Renal cortex interstitium (tissue), 11 donors: ENCODE measurements around the gene UBE2B. TPM values are rescaled to one million over a fixed set of nuclear protein-coding genes. Genes with fewer than 3 reads are reported as not detected.
A peak's percentile ranks its signal among the peaks of the same experiment; 100 is the strongest.
"Not testable (repeated sequence)": the region's sequence is repeated elsewhere in the genome, so short reads cannot be mapped to it uniquely, and the experiment has no call there.

ENCODE experiments used
- DNase-seq, 11 donors: peaks; one replicate each; pipeline ENCODE4 v3.0.0-alpha.2; 2013; ENCODE audit warnings: low read depth in 9 of 11, low spot score in 4 of 11; ENCODE audit errors: extremely low read depth in 1 of 11
- polyA plus RNA-seq, 3 donors: library from polyadenylated mRNA; unstranded; fragments of 120-200 nt; gene quantifications; one replicate each; pipeline ENCODE4 v1.2.1, GENCODE V29; 2013; ENCODE audit not compliant: insufficient read length in 3 of 3

Gene UBE2B
- polyA plus RNA-seq, 3 donors = 111 to 143 (median 138) TPM

DNA sequence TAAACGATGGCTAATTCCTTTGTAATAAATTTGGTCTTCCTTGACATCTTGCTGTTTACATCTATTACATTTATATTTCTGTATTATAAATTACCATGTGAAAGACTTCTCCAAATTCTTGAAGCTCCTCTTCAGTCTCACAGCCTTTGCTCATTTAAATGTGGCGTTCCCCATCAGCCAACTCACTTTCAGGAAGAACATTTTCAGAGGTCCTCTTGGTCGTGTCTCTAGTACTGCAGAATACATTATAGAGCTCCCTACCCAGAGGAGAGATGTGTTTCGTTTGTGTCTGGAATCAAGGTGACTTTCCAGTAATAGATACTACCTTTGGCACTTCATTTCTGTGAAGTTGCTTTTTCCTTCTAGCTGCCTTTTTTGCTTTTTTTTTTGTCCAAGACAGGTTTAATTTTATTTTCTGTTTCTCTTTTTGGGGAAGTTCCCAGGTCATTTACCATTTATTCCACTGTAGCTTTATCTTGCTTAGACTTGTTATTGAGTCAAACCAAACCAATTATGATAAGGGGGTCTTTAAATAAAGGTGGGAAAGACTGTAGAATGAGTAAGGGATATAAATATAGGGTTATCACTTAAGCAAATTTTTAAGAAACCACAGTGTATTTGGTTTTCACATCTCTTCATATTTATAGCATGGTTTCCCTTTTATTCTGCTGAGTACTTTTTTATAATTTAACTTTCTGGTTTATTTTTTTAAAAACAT, 12.8 kb downstream of the UBE2B start:
- DNase-seq = no peak

DNA sequence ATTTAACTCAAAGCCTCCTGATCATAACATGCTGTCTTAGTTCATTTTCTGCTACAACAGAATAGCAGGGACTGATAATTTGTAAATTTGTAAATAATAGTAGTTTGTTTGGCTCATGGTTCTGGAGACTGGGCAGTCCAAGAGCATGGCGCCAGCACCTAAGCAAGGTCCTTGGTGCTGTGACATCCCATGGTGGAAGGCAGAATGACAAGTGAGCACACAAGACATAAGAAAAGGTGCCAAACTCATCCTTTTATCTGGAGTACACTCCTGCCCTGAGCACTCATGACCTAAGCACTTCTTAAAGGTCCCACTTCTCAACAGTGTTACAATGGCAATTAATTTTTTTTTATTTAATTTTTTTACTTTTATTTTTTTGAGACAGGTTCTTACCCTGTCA, 16.1 kb downstream of the UBE2B start:
- no peak for DNase-seq

DNA sequence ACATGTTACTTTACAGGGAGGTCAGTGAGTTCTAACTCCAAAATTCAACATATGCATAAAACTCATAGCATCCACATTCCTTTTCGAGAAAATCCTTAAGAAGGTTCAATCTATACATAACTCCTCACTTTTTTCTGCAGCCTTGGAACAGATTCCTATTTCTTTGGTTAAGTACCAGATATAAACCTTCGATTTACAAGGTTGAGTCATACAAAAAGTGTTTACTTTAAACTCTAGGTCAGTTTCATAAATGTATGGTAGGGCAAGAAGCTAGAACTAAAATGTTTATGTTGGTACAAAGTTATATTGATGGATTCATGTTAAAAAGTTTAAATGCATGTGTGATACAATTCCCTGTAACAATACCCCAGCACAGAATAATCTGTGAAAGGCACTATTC, 20.9 kb downstream of the UBE2B start:
- no peak for DNase-seq

DNA sequence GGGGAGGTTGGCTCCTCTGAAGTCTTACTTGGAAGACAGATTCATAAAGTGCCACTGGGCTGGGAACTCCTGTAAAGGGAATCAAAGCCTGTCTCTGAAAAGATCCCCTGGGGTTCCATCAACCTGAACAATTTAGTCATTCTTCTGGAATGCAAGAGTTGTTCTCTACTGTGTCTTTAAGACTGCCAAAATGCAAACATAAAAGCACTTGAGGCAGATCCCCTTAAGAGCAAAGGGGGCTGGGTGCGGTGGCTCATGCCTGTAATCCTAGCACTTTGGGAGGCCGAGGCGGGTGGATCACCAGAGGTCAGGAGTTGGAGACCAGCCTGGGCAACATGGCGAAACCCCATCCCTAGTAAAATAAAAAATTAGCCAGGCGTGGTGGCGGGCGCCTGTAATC, 23.6 kb downstream of the UBE2B start:
- no peak for DNase-seq

DNA sequence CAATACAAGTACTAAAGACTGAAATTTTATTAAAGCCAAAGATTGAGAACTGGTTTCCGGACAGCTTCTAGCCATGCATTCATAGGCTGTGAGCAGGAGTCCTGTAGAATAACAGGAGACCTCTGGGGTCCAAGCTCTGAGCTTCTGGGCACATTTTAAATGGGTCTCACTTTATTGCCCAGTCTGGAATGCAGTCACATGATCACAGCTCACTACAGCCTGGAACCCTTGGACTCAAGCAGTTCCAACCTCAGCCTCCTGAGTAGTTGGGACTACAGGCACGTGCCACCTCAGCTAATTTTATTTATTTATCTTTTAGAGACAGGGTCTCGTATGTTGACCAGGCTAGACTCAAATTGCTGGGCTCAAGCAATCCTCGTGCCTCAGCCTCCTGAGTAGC, 24.9 kb downstream of the UBE2B start:
- no peak for DNase-seq

DNA sequence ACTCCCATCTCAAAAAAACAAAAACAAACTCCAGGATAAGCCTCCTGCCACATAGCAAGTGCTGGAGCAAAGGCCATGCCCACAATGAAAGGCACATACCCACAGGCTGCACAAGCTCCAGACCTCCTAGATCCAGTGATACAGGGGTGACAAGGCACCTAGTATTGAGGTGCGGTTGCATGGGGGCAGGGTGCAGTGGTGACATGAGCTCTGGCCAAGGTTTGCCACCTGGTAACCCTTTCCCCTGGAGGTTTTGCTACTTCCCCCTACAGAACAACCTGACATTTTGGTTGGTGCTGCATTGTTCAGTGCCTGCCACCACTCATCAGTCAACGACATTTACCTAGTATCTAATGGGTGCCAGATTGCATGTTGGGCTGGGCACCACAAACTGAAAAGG, 25.8 kb downstream of the UBE2B start:
- DNase-seq = no peak

DNA sequence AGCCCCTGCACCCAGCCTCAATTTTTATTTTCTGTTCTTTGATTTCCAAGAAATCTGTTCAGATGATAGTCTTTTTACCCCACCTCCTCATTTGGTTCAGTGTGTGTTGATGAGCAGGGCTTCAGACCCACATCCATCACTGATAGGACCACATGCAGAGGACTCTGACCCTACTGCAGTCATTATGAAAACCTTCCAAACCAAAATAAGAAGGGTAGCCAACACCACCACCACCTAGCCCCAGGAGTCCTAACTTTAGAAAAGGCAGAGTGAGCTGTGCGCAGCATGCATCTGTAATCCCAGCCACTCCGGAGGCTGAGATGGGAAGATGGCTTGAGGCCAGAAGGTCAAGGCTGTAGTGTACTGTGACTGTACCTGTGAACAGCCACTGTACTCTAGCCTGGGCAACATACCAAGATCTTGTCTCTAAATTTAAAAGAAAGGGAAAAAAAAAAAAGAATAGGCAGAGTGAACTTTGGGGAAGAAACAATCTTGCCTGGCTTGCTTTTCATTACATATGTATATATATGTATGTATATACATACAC, 27.3 kb downstream of the UBE2B start:
- DNase-seq = no peak

DNA sequence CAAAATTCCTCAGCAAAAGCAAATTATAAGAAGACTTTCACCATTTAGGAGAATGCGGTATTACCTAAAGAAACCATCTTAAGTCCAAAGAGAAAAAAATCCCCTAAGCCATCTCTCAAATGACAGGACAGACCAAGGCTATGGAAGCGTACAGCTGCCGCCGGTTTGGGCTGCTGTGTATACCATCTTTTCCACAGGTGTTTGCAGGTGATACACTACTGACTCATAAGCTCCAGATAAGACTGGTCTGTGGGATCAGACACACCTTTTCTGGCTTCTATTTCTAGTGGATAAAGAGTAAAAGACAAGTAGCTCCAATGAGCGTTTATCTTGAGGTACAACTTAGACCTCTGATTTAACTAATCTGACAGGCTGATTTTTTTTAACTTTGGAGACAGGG, 32.6 kb downstream of the UBE2B start:
- no peak for DNase-seq

DNA sequence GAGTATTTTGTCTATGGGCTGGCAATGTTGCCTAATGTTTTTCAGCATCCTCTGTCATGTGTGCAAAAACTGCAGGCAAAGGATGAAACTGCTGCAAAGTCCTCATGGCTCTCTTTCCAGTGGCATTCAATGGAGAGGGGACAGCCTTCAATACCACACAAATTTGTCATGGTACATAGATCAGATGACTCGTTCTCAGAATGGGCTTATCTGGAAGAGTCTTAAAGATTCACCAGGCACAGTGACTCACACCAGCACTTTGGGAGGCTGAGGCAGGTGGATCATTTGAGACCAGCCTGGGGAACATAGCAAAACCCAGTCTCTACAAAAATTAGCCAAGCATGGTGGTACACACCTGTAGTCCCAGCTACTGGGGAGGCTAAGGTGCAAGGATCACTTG, 35.0 kb downstream of the UBE2B start:
- DNase-seq = no peak

DNA sequence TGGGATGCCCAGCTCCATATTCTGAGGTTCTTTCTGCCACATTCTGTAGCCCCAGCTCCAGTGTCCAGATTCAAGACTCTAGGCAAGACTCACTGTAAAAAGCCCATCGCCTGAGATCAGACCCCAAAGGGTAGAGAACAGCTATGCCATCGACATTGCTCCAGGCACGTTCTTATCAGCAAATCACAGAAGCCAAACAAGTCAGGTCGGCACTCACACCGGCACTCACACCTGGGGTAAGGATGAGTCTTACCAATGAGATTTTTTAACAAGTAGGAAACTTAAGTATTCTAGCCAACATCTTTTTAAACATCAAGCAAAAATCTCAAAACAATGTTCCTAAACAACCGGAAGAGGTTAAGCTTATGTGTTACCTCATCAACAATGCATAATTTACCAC, 38.0 kb downstream of the UBE2B start:
- no peak for DNase-seq

DNA sequence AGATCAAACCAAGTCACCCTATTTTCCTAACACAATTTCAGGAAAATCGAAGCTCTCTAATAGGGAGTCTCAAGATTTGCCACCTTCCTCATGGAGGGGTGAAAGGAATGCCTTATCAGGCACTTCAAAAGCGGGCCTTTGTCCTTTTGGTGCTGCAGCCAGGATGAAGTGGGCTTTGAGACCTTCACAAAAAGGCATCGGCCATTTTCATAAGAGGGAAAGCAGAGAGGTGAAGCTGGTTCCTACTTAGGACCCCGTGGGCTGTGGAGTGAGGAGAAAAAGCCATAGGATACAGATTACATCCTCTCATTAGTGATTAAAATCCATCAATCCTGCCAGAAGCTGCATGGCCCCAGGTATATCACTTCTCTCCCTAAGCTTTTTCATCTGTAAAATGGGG, 39.5 kb downstream of the UBE2B start:
- DNase-seq = no peak

DNA sequence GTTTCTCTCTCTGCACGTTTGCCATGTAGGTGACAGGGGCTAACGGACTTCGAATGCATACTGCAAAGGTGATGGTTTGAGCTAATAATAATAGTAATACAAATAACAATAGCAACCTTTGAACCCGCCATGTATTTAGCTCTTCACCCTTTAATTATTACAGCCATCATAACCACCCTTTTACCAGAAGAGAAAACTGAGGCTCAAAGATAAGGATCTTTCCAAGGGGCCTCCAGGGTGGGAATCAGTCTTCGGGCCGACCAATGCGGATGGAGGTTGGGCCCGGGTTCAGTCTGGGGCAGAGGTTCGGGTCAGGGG, 39.8 kb downstream of the UBE2B start:
- DNase-seq = no peak

DNA sequence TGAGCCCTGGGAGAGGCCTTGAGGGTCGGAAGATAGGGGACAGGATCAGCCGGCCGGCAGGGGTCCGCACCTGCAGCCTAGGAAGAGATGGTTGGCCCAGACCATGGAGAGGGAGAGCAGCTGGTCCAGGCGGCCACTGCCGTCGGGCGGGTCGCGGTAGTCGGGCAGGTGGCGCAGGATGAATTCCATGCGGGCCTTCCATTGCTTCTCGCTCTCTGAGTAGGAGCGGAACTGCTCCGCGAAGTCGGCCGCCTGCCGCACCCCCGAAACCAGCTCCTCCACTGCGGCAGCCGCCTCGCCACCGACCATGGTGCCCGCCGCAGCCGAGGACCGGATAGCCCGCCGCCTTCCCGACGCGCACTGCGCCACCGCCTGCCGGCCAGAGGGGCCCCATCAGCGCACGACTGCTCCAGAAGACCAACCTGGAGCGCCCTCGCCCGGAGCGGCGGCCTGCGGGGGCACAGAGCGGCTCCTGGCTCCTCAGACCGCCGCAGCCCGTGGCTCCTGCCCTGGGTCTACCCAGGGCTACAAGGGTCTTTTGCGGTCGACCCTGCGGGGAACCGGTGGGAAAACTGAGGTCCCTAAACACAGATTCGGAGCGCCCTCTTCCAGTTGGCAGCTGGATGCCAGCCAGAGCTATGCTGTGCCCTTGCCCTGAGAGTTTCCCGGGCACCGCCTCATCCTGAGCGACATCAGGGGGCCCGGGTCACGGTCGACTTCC, 40.3 kb downstream of the UBE2B start, which contains the start of gene CDKN2AIPNL:
Gene CDKN2AIPNL (minus strand): TSS at position 336 of the 721 bp plus-strand sequence. CDS start 27 bp downstream, at position 309.
- DNase-seq = peak; percentile 55 to 86 (median 80)

DNA sequence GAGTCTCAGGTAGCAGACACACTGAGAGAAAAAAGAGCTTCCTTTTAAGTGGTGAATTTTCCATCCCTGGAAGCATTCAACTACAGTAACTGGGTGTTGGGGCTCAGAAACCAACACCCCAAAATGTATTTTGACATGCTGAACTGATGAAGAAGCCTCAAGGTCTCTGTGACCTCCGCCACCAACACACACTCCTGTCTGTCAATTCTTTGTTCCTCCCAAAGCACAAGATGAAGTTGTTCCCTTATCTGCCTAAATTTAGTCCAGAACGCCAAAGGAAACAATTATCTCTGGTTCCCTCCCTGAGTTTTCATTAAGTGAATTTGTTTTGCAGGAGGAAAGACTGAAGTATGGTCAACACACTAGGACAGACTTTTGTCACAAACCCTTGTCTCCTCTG, 41.7 kb downstream of the UBE2B start:
- DNase-seq = no peak

DNA sequence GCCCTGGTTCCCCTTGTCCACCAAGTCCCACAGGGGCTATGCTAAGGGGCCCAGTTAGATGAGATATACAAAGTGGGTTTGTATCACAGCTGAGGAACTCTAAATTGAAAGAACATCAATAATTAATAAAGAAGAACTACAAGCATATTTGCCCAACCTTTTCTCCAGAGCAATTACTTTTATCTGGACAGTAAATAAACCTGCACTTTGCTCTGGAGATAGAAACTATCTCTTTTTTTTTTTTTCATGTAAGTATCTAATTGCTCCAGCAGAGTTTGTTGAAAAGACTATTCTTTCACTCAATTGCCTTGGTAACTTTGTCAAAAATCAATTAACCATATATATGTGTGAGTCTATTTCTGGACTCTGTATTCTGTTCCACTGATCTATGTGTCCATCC, 46.3 kb downstream of the UBE2B start:
- DNase-seq = no peak

DNA sequence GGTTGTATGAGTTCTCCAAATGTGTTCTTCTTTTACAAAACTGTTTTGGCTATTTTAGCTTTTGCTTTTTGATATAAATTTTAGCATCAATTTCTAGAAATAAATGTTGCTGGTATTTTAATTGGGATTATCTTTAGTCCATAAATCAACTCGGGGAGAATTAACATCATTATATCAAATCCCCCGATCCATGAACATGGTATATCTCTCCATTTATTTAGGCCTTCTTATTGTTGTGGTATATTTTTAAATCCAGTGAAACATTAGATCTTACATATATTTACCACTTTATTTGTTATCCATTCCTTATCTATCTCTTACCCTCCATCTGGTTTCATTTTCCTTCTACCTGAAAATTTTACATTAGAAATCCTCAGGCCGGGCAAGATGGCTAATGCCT, 47.6 kb downstream of the UBE2B start:
- DNase-seq = no peak

DNA sequence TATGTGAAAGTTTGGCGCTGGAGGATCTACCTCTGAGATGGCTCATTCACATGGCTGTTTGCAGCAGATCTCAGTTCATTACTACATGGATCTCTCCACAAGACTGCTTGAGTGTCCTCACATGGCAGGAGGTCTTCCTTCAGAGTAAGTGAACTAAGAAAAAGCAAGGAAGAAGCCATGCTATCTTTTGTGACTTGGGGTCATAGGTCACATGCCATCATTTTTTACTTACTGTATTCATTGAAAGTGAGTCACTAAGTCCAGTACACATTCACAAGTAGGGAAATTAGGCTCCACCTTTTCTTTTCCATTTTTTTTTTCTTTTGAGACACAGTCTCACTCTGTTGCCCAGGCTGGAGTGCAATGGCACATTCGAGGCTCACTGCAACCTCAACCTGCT, 49.0 kb downstream of the UBE2B start:
- no peak for DNase-seq

DNA sequence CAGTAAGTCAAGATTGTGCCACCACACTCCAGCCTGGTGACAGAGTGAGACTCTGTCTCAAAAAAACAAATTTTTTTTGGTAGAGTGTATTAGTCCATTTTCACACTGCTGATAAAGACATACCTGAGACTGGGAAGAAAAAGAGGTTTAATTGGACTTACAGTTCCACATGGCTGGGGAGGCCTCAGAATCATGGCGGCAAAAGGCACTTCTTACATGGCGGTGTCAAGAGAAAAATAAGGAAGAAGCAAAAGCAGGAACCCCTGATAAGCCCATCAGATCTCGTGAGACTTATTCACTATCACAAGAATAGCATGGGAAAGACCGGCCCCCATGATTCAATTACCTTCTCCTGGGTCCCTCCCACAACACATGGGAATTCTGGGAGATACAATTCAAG, 49.7 kb downstream of the UBE2B start:
- not testable (repeated sequence) for DNase-seq

DNA sequence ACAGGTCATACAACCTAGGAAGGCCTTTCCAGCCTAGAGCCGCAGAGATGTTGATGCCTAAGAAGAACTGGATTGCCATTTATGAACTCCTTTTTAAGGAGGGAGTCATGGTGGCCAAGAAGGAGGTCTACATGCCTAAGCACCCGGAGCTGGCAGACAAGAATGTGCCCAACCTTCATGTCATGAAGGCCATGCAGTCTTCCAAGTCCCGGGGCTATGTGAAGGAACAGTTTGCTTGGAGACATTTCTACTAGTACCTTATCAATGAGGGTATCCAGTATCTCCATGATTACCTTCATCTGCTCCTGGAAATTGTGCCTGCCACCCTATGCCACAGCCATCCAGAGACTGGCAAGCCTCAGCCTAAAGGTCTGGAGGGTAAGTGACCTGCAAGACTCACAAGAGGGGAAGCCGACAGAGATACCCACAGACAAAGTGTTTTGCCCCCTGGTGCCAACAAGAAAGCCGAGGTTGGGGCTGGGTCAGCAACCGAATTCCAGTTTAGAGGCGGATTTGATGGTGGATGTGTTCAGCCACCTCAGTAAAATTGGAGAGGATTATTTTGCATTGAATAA, 51.5 kb downstream of the UBE2B start:
- DNase-seq = no peak

DNA sequence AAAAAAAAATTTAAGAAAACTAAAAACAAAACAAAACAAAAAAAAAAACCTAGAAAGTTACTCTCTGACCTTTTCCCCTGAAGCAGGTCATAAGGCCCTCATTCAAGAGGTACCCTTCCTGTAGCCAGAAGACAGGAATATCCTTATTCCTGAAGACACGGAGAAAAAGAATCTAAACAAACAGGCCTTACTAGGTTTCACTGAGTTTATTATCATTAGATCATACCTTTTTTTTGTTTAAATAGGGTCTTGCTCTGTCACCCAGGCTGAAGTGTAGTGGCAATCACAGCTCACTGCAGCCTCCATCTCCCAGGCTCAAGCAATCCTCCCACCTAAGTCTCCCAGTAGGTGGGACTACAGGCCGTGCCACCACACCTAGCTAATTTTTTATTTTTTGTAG, 52.0 kb downstream of the UBE2B start:
- DNase-seq = no peak
